HUDEP-2 (cell line): Measurements from ENCODE around the gene SUSD1.
A peak's percentile ranks its signal among the peaks of the same experiment; 100 is the strongest.

Experiments used
- DNase-seq, 76 experiments: peaks; one replicate each; lab custom pipeline; 2025; ENCODE audit not compliant: unreplicated experiment in 76 of 76; lab: John Stamatoyannopoulos, UW

The SUSD1 gene

GRCh38 chr9:112020680-112021596 is 154.2 kb downstream of the SUSD1 start:
- no peak for DNase-seq

- DNase-seq, result no peak
Measured at GRCh38 chr9:112017878-112018277, 157.2 kb downstream of the SUSD1 start.

DNA sequence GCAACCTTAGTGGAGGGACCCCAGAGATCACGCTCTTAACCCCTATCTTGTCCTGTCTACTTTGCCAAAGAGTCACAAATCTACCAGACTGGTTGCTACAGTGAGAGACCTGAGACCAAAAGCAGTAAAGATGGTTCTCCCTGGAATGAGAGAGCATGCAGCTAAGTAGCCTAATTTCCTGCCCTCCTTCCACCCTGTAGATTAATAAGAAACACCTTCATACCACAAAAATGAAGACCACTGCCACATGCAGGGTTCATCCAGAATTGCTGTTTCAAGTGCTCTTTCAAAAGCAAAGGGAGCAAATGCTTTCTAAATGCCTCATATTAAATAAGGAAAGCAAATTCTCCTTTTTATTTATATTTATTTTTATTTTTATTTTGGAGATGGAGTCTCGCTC is 159.4 kb downstream of the SUSD1 start:
- no peak for DNase-seq

DNA sequence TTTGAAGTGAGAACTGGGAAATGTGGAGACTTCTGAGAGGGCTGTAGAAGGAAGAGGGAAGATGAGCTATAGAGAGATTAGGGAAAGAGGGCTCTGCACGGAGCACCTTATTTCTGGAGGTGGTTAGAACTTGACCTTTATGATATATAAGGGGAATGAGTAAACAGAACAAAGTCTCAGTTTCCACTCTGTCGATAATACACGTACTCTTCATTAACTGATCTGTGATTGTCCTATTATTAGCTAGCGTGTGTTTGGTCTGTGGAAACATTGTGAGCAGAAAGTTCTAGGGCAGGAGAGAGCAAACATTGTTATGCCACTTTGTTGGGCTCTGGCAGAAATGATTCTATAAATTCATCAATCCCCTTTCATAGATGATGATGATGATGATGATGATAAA is 159.9 kb downstream of the SUSD1 start:
- DNase-seq, result no peak

GRCh38 chr9:112013266-112013665 is 161.8 kb downstream of the SUSD1 start:
- no peak for DNase-seq

- peak in 2 of 76 experiments; percentile 5 to 11 for DNase-seq
Measured at GRCh38 chr9:112012026-112012902, 162.8 kb downstream of the SUSD1 start.

- no peak for DNase-seq
Measured at GRCh38 chr9:112011051-112011620, 164.0 kb downstream of the SUSD1 start.

GRCh38 chr9:112010537-112010936 is 164.6 kb downstream of the SUSD1 start:
- no peak for DNase-seq

DNA sequence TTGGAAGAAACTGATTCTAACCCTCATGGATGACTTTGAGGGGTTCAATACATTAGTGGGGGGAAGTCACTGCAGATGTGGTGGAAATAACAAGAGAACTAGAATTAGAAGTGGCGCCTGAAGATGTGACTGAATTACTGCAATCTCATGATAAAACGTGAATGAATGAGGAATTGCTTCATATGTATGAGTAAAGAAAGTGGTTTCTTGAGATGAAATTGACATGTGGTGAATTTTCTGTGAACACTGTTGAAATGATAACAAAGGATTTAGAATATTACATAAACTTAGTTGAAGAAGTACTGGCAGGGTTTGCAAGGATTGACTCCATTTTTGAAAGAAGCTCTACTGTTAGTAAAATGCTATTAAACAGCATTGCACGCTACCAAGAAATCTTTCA is 165.4 kb downstream of the SUSD1 start:
- DNase-seq, result no peak

DNA sequence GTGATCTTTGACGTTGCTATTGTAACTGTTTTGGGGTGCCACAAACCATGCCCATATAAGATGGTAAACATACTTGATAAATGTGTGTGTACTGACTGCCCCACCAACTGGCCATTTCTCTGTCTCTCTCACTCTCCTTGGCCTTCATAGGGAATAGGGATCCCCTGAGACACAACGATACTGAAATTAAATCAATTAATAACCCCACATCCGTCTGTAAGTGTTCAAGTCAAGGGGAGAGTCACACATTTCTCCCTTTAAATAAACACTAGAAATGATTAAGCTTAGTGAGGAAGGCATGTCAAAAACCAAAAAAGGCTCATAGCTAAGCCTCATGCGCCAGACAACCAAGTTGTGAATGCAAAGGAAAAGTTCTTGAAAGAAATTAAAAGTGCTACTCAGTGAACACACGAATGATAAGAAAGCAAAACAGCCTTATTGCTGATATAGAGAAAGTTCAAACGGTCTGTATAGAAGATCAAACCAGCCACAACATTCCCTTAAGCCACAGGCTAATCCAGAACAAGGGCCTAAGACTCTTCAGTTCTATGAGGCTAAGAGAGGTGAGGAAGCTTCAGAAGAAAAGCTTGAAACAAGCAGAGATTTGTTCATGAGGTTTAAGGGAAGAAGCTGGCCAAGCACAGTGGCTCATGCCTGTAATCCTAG is 167.4 kb downstream of the SUSD1 start:
- no peak for DNase-seq

GRCh38 chr9:112006361-112007020 is 168.6 kb downstream of the SUSD1 start:
- DNase-seq, result no peak

DNA sequence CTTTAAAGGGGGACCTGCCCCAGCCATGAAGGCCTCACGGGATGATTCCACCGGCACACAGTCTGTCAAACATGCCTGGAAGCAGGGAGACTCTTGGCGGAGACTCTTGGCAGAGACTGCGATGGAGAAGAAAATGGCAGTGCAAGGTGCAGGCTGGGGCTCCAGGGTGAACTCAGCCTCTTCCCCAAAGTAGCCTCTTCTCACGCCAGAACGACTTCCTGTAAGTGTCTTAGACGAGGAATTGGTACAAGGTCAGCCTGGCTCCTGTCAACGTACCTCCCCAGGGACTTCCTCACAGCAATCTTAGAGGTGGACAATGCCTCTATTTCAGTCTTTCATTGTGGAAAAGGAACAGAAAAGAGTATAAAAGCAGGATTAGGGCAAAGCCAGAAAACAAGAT is 169.2 kb downstream of the SUSD1 start:
- no peak for DNase-seq

DNA sequence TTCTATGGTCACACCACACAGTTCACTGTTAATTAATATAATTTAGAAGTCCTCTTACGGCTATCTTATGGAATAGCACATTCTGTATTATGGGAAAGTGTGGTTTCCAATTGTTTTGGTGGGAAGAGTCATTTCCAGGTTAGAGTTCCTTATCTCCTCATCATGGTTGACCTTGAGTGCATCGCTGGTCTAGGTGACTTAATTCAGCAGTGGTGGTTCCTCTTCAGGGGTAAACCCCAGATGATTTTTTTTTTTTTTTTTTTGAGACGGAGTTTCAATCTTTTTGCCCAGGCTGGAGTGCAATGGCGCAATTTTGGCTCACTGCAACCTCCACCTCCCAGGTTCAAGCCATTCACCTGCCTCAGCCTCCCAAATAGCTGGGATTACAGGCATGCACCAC is 171.6 kb downstream of the SUSD1 start:
- DNase-seq, result no peak

- DNase-seq, result no peak
Measured at GRCh38 chr9:112002847-112003457, 172.1 kb downstream of the SUSD1 start.

GRCh38 chr9:112002131-112002846 is 172.8 kb downstream of the SUSD1 start:
- no peak for DNase-seq

- no peak for DNase-seq
Measured at GRCh38 chr9:112000743-112001142, 174.4 kb downstream of the SUSD1 start.

GRCh38 chr9:111999319-111999718 is 175.8 kb downstream of the SUSD1 start:
- no peak for DNase-seq

- no peak for DNase-seq
Measured at GRCh38 chr9:111997831-111998230, 177.3 kb downstream of the SUSD1 start.

- DNase-seq, result peak in 2 of 76 experiments; percentile 11 to 37
Measured at GRCh38 chr9:111994831-111995458, 180.2 kb downstream of the SUSD1 start.
